Common myeloid progenitor, CD34-positive (primary cell): ENCODE measurements around the gene EIF3J.
"Not testable (repeated sequence)": the region's sequence is repeated elsewhere in the genome, so short reads cannot be mapped to it uniquely, and the experiment has no call there.

Experiments used
- CTCF ChIA-PET: fragments of 350-600 bp; sonication (Branson Sonifier 250); formaldehyde crosslinking; loops from one replicate; lab custom pipeline; 2021; ENCODE audit warnings: antibody characterized with exemption; lab: Charles Lee
- POLR2A ChIA-PET: fragments of 350-600 bp; sonication (Branson Sonifier 250); formaldehyde crosslinking; loops from one replicate; lab custom pipeline; 2021; ENCODE audit warnings: antibody characterized with exemption; lab: Charles Lee
- DNase-seq, 3 donors: peaks; one replicate each; pipeline versions ENCODE4 v3.0.0 to v3.0.0-alpha.2; 2013
- H3K27ac ChIP-seq, 2 experiments: 1 replicate in 1 of 2; 2 replicates in 1 of 2; pipeline ENCODE4 v1.7.0; 2013; ENCODE audit warnings: inconsistent platforms in 2 of 2, low read length in 2 of 2, mild to moderate bottlenecking in 2 of 2, low read depth in 1 of 2, moderate library complexity in 1 of 2; ENCODE audit not compliant: severe bottlenecking in 2 of 2, insufficient read depth in 1 of 2, poor library complexity in 1 of 2
- H3K27me3 ChIP-seq, 5 experiments: replicated peaks in 2 of 5; 1 replicate in 3 of 5; 2 replicates in 2 of 5; pipeline versions ENCODE4 v1.6.1 to v1.7.0; 2013; ENCODE audit warnings: low read length in 4 of 5, mild to moderate bottlenecking in 2 of 5, moderate library complexity in 2 of 5, inconsistent platforms in 1 of 5; ENCODE audit not compliant: insufficient read depth in 5 of 5, control insufficient read depth in 4 of 5
- H3K36me3 ChIP-seq, 4 experiments: 1 replicate in 2 of 4; 2 replicates in 2 of 4; pipeline versions ENCODE4 v1.6.1 to v1.7.0; 2013; ENCODE audit warnings: low read length in 3 of 4, control low read depth in 1 of 4, mild to moderate bottlenecking in 1 of 4; ENCODE audit not compliant: control insufficient read depth in 4 of 4, insufficient read depth in 4 of 4
- H3K4me1 ChIP-seq, 4 experiments: 1 replicate in 3 of 4; 2 replicates in 1 of 4; pipeline versions ENCODE4 v1.6.1 to v1.7.1; 2013; ENCODE audit warnings: low read length in 3 of 4, mild to moderate bottlenecking in 3 of 4, control low read depth in 1 of 4, inconsistent platforms in 1 of 4, moderate library complexity in 1 of 4; ENCODE audit not compliant: control insufficient read depth in 4 of 4, insufficient read depth in 4 of 4; ENCODE audit errors: control extremely low read depth in 1 of 4
- H3K4me3 ChIP-seq, 7 experiments: 1 replicate in 4 of 7; 2 replicates in 3 of 7; pipeline versions ENCODE4 v1.5.1 to v1.7.0; 2013; ENCODE audit warnings: mild to moderate bottlenecking in 7 of 7, low read length in 6 of 7, moderate library complexity in 6 of 7, inconsistent platforms in 2 of 7, low read depth in 2 of 7, control low read depth in 1 of 7; ENCODE audit not compliant: insufficient read depth in 4 of 7, control insufficient read depth in 1 of 7; ENCODE audit errors: extremely low read depth in 1 of 7
- H3K9me3 ChIP-seq, 5 experiments: 1 replicate in 4 of 5; 2 replicates in 1 of 5; pipeline versions ENCODE4 v1.6.1 to v1.7.1; 2013; ENCODE audit warnings: low read length in 4 of 5, mild to moderate bottlenecking in 2 of 5, inconsistent platforms in 1 of 5, low read depth in 1 of 5, moderate library complexity in 1 of 5; ENCODE audit not compliant: control insufficient read depth in 4 of 5, insufficient read depth in 2 of 5; ENCODE audit errors: control extremely low read depth in 1 of 5
- WGBS: methylation state at CpG from one replicate; pipeline ENCODE4 v1.1.5; 2013; ENCODE audit not compliant: insufficient coverage; 5-methylcytosine and 5-hydroxymethylcytosine counted together

Gene EIF3J

GRCh38 chr15:44530653-44531052 lies 6.3 kb upstream of the EIF3J start:
- ChIA-PET CTCF (interaction anchor here (1.2 kb wide), 1 partner anchor 29 kb away, joined by 3 read pairs; no protein-coding TSS in a partner anchor), POLR2A (no interaction called here)
- DNase-seq = no peak
- H3K27me3 ChIP-seq = no peaks in the 10 kb centered on the region
- H3K27ac ChIP-seq = no peak overlapping the region
- H3K4me1 ChIP-seq = peaks cover under 1 to 8% (median 5%) of the 10 kb centered on the region in 4 experiments
- no CpG with 5 or more reads among the region's 3 CpGs for WGBS
- no peak overlapping the region for H3K4me3 ChIP-seq
- H3K36me3 ChIP-seq = peaks cover 0 to 20% (median 4%) of the 10 kb centered on the region in 4 experiments
- no peaks in the 10 kb centered on the region for H3K9me3 ChIP-seq

- H3K27ac ChIP-seq, DNase-seq, H3K9me3 ChIP-seq, H3K27me3 ChIP-seq, H3K4me3 ChIP-seq: not testable (repeated sequence)
- Histone ChIP-seq H3K36me3 (peaks cover 0 to 17% (median 3%) of the 10 kb centered on the region in 4 experiments), H3K4me1 (peaks cover 4 to 14% (median 10%) of the 10 kb centered on the region in 4 experiments)
- ChIA-PET CTCF (interaction anchor here (0.9 to 1.4 kb wide), 2 partner anchors 13 to 15 kb away, joined by 3 to 4 read pairs; no protein-coding TSS in a partner anchor), POLR2A (interaction anchor here (0.8 kb wide), 1 partner anchor 14 kb away, joined by 3 read pairs; no protein-coding TSS in a partner anchor)
- 93% methylated on average over 5 of the region's 5 CpGs for WGBS
These were observed 4.7 kb upstream of the EIF3J start for GRCh38 chr15:44532275-44532674.

GRCh38 chr15:44532689-44533088 lies 4.3 kb upstream of the EIF3J start:
- peak in 2 of 3 donors; percentile 16 to 26 for DNase-seq
- ChIA-PET POLR2A (no interaction called here), CTCF (interaction anchor here (0.9 to 1.4 kb wide), 2 partner anchors 13 to 15 kb away, joined by 3 to 4 read pairs; no protein-coding TSS in a partner anchor)
- no peaks in the 10 kb centered on the region for H3K27me3 ChIP-seq
- H3K9me3 ChIP-seq = no peaks in the 10 kb centered on the region
- no peak overlapping the region for H3K27ac ChIP-seq
- H3K4me3 ChIP-seq = no peak overlapping the region
- WGBS = 100% methylated on average over 1 of the region's 3 CpGs
- H3K4me1 ChIP-seq = peaks cover 4 to 16% (median 14%) of the 10 kb centered on the region in 4 experiments
- peaks cover 0 to 13% (median 3%) of the 10 kb centered on the region in 4 experiments for H3K36me3 ChIP-seq

- H3K27ac ChIP-seq = no peak overlapping the region
- H3K4me3 ChIP-seq = peak overlapping the region in 2 of 7 experiments; percentile 79 to 93
- peaks cover 11 to 28% (median 24%) of the 10 kb centered on the region in 4 experiments for H3K4me1 ChIP-seq
- no peaks in the 10 kb centered on the region for H3K27me3 ChIP-seq
- WGBS = 96% methylated on average over 5 of the region's 8 CpGs
- H3K36me3 ChIP-seq = peaks cover 0 to 8% (median 3%) of the 10 kb centered on the region in 4 experiments
- H3K9me3 ChIP-seq = no peaks in the 10 kb centered on the region
- no peak for DNase-seq
- ChIA-PET POLR2A (interaction anchor here (0.6 kb wide), 1 partner anchor 34 kb away, joined by 3 read pairs; no protein-coding TSS in a partner anchor), CTCF (no interaction called here)
These were observed 1.9 kb upstream of the EIF3J start for GRCh38 chr15:44535092-44535491.

DNA sequence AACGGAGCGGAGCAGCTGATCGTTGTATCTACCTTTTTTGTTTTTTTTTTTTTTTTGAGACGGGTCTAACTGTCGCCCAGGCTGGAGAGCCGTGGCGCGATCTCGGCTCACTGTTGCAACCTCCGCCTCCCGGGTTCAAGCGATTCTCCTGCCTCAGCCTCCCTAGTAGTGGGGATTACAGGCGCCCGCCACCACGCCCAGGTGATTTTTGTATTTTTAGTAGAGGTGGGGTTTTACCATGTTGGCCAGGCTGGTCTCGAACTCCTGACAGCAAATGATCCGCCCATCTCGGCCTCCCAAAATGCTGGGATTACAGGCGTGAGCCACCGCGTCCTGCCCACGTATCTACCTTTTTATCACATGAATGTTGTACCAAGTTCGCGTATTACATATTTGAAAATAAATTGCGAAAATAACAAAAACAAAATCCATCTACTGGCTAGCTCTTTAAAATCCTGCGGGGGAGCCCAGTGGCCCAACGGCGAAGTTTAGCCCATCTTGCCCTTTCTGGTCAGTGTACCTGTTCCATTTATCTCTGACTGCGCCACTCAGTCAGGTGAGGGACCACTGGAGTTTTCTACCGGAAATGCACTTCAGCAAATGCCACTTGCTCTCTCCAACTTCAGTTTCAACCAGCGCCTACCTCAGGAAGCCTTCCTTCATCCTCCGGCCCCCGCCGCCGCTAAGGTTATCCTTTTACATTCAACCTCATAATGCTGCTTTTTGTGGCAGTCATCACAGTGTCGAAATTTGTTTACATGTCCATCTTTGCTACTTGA lies 1.2 kb upstream of the EIF3J start:
- ChIA-PET POLR2A (interaction anchor here (0.6 to 1.4 kb wide), 2 partner anchors 9 to 34 kb away, joined by 3 read pairs; no protein-coding TSS in a partner anchor), CTCF (no interaction called here)
- WGBS = 57% methylated on average over 25 of the region's 36 CpGs
- Histone ChIP-seq H3K27me3 (no peaks in the 10 kb centered on the region), H3K4me3 (peak overlapping the region; percentile 78 to 93 (median 88)), H3K27ac (peak overlapping the region; percentile 74 to 91), H3K36me3 (peaks cover under 1 to 13% (median 4%) of the 10 kb centered on the region in 4 experiments), H3K9me3 (no peaks in the 10 kb centered on the region), H3K4me1 (peaks cover 11 to 28% (median 24%) of the 10 kb centered on the region in 4 experiments)
- peak in 1 of 3 donors; percentile 44 for DNase-seq

- DNase-seq = no peak
These were observed 515 bp upstream of the EIF3J start for GRCh38 chr15:44536302-44536961.

More at GRCh38 chr15:44536302-44536961, 515 bp upstream of the EIF3J start:
- no peaks in the 10 kb centered on the region for H3K27me3 ChIP-seq
- H3K36me3 ChIP-seq = peaks cover 3 to 21% (median 8%) of the 10 kb centered on the region in 4 experiments
- no peaks in the 10 kb centered on the region for H3K9me3 ChIP-seq
- ChIA-PET POLR2A (interaction anchor here (0.7 to 1.4 kb wide), 3 partner anchors 9 to 489 kb away, joined by 3 to 4 read pairs (median 4); no protein-coding TSS in a partner anchor), CTCF (interaction anchor here (1.0 to 2.1 kb wide), 3 partner anchors 9 to 36 kb away, joined by 3 to 10 read pairs (median 6); no protein-coding TSS in a partner anchor)
- H3K4me3 ChIP-seq = peak overlapping the region; percentile 78 to 93 (median 88)
- H3K4me1 ChIP-seq = peaks cover 11 to 28% (median 24%) of the 10 kb centered on the region in 4 experiments
- 0% methylated on average over 41 of the region's 47 CpGs for WGBS
- H3K27ac ChIP-seq = peak overlapping the region; percentile 74 to 91
